MM.1S (cell line): ENCODE measurements around the gene TIPRL.

Experiments used
- CTCF ChIP-seq: fragments of 300-600 bp; sonication (generic); IDR thresholded peaks from 2 replicates; pipeline ENCODE4 v1.5.1; 2016; ENCODE audit warnings: antibody characterized with exemption, low read length, mixed read lengths
- EZH2 ChIP-seq: fragments of 300-600 bp; sonication (generic); optimal IDR thresholded peaks from 2 replicates; pipeline ENCODE3; 2017; ENCODE audit warnings: low read depth, mild to moderate bottlenecking, antibody characterized with exemption, low read length, mixed read lengths
- EZH2phosphoT487 ChIP-seq: fragments of 300-600 bp; sonication (generic); IDR thresholded peaks from 2 replicates; pipeline ENCODE4 v1.6.1; 2018; ENCODE audit warnings: antibody characterized with exemption, low read length

- TF ChIP-seq CTCF (no peak), EZH2phosphoT487 (no peak), EZH2 (no peak)
Observed at GRCh38 chr1:168167806-168168205, 11.0 kb upstream of the TIPRL start.
